Ammon's horn (tissue), 1 donor: Measurements from ENCODE around the gene INSYN1.
"Not testable (repeated sequence)": the region's sequence is repeated elsewhere in the genome, so short reads cannot be mapped to it uniquely, and the experiment has no call there.

Experiments used
- DNase-seq: peaks from one replicate; pipeline ENCODE4 v3.0.0-alpha.2; 2016; ENCODE audit warnings: low spot score

The INSYN1 gene

DNA sequence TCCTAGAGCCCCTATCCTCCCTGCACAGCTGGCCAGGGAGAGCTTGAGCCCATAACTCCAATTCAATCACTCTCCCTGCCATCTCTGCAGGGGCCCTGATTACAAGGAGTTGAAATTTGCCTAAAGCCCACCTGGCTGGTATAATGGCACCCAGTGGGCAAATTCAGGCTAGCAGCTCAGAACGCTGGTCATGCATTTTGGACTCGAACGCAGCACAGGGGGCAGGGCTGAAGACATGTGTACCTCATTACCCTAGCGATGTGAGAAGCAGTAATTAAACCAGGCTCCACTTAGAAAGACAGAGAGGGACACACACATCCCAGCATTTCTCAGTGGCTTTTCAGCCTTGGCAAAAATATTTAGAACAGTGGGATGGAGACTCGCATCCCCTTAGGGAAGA lies 3.2 kb downstream of the INSYN1 start:
- no peak for DNase-seq

GRCh38 chr15:73749533-73749932 lies 3.6 kb downstream of the INSYN1 start:
- no peak for DNase-seq

GRCh38 chr15:73748730-73749129 lies 4.4 kb downstream of the INSYN1 start:
- peak; percentile 41 for DNase-seq

- DNase-seq: no peak
Measured at GRCh38 chr15:73747847-73748590, 5.1 kb downstream of the INSYN1 start.

DNA sequence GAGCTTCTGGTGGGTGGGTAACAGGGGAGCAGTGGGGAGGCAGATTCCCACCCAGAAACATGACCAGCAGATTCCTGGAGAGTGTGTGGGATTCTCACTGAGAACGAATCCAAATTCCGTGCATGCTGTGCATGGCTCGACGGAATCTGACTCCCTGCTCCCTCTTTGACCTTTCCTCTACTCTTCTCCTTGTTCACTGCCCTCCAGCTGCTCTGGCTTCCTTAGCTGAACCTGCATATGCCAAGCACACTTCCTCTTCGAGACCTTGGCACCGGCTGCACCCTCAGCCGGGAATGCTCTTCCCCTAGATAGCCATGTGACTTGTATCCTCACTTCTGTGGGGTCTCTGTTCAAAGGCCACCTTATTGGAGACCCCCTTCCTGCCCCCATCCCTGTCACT lies 6.3 kb downstream of the INSYN1 start:
- no peak for DNase-seq

DNA sequence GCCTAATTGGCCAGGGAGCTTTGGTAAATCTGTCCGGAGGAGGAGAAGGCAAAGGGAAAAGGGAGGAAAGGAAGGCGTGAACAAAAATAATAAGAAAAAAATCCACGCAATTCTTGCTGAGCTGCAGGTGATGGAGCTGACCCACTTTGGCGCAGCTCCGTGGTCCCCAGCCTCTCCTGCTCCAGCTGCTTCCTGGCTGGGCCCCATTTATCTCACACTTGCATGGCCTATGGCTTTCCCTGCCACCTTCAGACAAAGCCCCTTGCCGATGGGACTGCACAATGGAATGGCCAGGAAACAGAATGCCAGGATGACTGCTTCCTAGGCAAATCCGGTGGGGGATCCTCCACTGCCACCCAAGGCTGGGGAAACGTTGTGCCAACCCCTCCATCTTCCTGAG lies 6.9 kb downstream of the INSYN1 start:
- DNase-seq: no peak

DNA sequence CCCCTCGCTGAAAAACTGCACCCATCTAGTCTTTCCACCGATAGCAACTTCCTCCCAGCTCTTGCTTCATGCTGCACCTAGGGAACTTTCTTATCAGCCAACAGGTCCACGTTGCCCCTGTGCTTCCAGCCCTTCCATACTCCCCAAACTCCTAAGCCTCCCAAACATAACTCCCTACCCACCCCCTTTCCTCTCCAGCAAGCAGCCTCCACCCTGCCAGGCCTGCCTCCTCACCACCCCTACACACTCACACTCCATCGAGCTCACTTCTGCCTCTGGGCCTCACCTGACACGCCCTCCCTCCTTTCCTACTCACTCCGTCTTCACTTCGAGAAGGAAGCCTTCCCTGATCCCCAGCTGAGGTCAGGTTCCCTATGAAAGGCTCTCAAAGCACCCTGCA lies 8.1 kb downstream of the INSYN1 start:
- DNase-seq: no peak

- DNase-seq: no peak
Measured at GRCh38 chr15:73744293-73744692, 8.9 kb downstream of the INSYN1 start.

DNA sequence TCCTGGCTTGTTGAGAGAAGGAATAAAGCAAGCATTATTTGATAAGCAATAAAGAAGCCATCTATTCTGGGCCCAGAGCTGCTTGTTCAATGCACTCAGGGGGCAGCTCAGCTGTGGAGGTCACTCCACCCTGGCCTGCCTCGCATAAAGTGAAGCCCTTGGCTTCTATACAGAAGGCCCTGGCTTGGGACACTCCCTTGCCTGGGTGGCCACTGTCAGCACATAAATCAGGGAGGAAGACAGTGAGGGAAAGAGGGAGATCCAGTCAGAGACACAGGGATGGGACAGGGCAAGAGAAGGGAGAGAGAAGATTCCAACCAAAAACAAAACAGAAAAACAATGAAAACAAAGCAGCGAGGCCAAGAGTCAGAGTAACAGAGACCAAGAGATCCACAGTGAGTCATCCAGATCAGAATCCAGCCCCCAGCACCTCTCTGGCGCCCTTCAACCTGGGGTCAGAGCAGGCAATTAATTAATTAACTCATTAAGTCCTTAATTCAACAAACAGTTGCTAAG lies 11.8 kb downstream of the INSYN1 start:
- no peak for DNase-seq

DNA sequence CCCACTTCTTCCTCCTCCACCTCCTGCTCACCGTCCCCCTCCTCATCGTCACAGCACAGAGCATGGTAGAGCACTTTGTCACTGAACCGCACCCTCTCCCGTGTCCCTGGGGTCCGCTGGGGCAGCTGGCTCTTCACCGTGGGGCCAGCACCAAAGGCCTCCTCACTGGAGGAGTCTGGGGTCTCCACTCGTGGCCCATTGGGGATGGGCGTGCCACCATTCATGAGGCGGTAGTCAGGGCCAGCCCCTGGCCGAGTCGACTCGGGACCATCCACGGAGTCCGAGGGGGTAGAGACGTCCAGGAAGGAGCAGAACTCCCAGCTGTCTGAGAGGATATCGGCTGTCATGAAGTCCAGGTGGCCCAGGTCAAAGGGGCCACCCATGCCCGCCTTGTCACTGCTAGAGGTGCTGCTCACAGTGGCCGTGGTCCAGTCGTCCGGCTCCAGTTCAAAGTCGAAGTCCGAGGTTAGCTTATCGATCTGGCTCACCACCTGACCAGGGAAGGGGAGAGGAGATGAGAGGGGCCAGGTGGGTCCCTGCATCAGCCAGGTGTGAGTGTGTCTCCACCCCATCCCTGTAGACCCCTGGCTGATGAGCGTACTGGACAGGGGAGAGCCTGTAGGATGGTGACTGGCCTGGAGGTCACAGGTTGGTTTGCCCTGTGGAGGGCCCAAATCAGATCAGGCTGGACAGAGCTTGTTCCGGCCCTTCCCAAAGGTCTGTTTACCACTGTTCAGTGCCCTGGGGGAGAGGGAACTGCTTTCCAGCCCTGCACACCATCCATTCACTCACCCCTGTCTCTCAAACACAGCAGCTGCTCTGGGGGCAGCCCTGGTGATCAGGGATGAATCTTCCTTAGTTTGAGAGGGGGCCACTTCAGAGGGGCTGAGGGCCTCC lies 12.8 kb downstream of the INSYN1 start:
- DNase-seq: no peak

GRCh38 chr15:73737535-73737934 lies 15.6 kb downstream of the INSYN1 start:
- DNase-seq: no peak

DNA sequence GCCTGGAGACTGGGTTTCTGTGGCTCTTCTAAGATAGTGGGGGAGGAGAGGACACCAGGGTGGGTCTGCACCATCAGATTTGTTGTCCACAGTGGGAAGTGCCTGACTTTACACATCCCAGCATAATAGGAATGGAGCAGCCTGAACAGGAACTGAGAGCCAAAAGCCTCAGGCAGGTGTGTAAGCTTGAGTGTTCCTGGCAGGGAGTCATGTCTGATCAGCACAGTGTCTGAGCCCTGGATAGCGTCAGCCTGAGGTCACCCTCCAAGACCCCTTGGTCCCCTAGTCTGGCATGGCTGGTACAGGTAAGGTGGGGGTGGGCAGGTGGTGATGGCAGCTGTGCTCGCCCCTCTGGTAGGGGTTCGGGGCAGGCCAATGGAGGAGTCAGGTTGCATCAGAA lies 20.2 kb downstream of the INSYN1 start:
- DNase-seq: no peak

GRCh38 chr15:73732051-73732450 lies 21.1 kb downstream of the INSYN1 start:
- DNase-seq: not testable (repeated sequence)

DNA sequence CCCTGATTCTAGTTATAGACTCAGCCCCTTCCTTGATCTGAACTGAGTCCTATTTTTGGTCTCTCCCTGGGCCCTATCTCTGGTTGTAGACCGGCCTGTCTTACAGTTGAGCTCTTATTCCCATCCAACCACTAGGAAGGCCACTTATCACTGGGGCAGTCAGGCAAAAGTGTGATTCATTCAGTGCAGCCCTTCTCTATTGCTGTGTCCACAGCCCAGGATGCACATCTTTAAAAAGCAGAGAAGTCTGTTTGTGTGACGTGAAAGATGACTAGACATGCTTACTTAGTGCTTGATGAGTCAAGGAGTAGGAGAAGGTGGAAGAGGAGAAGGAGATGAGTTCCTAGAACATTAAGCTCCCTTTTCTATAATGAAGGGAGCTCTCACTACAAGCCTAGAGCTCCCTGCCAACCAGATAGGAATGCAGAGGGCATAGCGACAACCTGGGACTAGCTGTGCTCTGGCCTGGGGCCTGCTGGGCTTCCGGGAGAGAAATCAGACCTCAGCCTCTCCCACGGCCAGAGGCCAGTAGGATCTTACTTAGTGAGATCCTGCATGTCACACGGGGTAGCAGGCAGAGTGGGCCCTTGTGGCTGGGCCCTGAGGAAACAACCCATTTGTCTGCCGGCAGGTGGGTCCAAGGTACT lies 25.7 kb downstream of the INSYN1 start:
- no peak for DNase-seq

GRCh38 chr15:73724212-73724611 lies 28.9 kb downstream of the INSYN1 start:
- DNase-seq: no peak

DNA sequence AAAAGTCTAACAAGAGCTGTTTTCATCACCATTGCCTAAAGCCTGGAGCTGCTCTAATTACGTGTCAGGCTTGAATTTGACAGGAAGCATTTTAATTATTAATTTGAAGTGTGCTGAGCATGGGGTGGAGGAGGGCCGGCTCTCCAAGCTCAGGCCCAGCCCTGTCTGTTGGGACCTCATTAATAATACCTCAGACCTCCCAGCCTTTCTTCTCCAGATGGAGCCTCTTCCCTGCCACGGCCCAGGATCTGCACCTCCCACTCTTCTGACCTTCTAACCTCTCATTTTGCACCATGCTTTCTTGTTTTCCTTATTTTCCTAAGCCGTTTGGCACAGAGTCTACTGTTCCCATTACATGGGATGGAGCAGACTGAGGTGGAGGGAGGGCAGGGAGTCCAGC lies 30.0 kb downstream of the INSYN1 start:
- no peak for DNase-seq

DNA sequence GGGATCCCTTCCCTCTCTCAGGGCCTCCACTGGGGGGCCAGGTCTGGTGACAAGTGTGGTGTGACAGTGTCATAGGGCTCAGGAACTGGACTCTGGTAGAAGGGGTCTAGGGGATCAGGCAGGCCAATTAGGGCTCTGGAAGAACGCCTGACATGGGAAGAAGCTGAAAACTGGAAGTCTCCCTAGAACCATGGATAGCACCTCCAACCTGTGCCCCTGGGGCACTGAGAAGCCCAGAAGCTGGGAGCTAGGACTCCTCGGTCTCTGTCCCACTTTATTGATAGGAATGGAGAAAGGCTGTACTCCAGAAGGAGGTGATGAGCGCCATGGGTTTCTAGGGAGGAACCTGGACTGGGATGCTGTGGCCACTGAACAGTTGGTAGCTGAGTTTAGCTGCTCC lies 30.7 kb downstream of the INSYN1 start:
- DNase-seq: no peak

- DNase-seq: no peak
Measured at GRCh38 chr15:73718694-73719093, 34.5 kb downstream of the INSYN1 start.

- DNase-seq: no peak
Measured at GRCh38 chr15:73717802-73718201, 35.3 kb downstream of the INSYN1 start.

DNA sequence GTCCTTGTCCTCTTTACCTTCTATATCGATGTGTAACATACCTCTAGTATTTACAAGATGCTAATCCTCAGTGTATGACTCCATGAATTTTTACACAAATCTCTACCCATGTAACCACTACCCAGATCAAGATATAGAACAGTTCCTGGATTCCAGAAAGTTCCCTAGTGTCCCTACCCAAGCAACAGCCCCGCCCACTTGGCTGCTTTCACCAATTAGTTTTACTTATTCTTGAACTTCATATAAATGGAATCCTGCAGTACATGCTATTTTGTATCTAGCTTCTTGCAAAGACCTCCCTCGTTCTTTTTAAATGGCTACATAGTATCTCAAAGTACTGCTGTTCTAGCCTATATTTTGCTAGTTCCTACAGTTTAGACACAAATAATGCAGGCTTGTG lies 35.9 kb downstream of the INSYN1 start:
- no peak for DNase-seq

DNA sequence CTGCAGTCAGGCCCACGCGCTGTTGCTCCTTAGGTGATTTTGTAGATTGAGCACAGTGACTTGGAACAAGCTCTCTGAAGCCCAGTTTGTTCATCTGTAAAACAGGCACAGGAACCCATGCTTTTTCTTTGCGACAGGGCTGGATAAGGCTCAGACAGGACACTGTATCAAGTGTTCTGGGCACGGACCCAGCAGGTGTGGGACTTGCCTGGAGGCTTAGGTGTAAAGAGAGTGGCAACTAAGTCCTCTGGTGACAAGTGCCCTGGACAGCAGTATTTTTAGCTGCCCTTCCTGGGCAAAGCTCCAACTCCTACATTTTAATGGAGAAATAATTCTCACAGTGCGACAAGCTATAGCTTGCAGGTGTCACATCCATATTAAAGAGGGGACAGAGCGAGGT lies 36.7 kb downstream of the INSYN1 start:
- DNase-seq: no peak

- no peak for DNase-seq
Measured at GRCh38 chr15:73715417-73715816, 37.7 kb downstream of the INSYN1 start.
